ENCODE results near the gene SLC16A5.

SLC16A5 gene

DNA sequence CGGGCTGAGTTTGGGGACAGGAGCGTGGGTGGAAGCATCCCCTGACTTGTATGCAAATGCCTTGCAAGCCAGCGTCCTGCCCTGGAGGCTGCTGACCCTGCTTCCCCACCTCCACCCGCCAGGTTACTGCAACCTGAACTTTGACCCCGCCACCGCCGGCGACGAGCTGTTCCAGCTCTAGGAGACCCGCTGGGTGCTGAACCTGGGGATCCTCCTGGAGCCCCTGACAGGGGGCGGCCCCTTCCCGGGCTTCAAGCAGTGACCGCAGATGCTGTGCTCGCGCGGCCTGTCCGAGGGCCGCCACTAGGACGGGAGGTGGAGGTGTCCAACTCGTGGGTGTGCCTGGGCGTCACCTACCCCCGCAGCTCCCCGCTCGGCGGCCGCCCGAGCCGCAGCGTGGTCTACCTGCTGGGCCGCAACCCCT, 10.7 kb upstream of the SLC16A5 start:
- Histone ChIP-seq H3K9me3 (no peaks in the 10 kb centered on the region), H3K27me3 (no peaks in the 10 kb centered on the region), H3K4me3 (ENCODE audit: low read depth, low read length) (no peak overlapping the region), H3K4me1 (peaks cover 11% of the 10 kb centered on the region), H3K36me3 (no peaks in the 10 kb centered on the region)
- DNase-seq: no peak
- TF ChIP-seq, protein P1, sequence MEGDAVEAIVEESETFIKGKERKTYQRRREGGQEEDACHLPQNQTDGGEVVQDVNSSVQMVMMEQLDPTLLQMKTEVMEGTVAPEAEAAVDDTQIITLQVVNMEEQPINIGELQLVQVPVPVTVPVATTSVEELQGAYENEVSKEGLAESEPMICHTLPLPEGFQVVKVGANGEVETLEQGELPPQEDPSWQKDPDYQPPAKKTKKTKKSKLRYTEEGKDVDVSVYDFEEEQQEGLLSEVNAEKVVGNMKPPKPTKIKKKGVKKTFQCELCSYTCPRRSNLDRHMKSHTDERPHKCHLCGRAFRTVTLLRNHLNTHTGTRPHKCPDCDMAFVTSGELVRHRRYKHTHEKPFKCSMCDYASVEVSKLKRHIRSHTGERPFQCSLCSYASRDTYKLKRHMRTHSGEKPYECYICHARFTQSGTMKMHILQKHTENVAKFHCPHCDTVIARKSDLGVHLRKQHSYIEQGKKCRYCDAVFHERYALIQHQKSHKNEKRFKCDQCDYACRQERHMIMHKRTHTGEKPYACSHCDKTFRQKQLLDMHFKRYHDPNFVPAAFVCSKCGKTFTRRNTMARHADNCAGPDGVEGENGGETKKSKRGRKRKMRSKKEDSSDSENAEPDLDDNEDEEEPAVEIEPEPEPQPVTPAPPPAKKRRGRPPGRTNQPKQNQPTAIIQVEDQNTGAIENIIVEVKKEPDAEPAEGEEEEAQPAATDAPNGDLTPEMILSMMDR (IDR thresholded peaks at IDR 0.05; ENCODE audit: low read depth, low read length): no peak

DNA sequence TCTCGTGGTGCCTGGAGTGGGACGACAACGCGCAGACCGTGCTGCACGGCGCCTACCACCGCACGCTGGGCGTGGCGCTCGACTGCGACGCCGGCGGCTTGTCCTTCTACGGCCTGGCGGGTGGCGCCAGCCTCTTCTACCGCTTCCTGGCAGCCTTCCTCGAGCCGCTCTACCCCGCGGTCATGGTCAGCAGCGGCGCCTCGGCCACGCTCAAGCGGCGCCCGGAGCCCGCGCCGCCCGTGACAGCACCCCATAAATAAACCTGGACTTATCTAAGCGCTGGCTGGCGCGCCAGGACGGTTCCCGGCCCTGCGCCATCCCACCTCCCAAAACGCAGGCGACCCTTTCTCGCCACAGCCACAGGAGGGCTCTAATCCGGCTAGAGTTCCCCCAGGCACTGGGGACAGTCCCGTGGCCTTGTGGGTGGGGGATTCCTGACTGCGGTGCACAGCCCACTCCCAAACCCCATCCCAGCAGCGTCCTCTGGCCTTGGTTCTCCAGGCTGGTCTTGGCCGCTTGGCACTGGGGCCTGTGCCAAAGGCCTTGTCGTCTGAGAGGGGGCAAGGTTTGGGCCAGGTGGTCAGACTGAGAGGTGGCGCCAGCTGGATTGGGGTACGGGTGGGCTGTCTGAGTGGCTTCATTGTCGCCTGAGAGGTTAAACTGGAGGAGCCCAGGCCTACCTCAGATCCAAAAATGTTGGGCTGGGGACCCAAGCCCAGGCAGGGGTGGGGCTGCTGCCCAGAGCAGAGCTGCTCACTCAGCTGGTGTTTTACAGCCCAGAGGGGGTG, 10.1 kb upstream of the SLC16A5 start:
- Histone ChIP-seq H3K36me3 (no peaks in the 10 kb centered on the region), H3K9me3 (no peaks in the 10 kb centered on the region), H3K4me1 (peaks cover 11% of the 10 kb centered on the region), H3K27me3 (no peaks in the 10 kb centered on the region), H3K4me3 (ENCODE audit: low read depth, low read length) (no peak overlapping the region)
- TF ChIP-seq, protein P1 (IDR thresholded peaks at IDR 0.05; ENCODE audit: low read depth, low read length): no peak
- DNase-seq: no peak

DNA sequence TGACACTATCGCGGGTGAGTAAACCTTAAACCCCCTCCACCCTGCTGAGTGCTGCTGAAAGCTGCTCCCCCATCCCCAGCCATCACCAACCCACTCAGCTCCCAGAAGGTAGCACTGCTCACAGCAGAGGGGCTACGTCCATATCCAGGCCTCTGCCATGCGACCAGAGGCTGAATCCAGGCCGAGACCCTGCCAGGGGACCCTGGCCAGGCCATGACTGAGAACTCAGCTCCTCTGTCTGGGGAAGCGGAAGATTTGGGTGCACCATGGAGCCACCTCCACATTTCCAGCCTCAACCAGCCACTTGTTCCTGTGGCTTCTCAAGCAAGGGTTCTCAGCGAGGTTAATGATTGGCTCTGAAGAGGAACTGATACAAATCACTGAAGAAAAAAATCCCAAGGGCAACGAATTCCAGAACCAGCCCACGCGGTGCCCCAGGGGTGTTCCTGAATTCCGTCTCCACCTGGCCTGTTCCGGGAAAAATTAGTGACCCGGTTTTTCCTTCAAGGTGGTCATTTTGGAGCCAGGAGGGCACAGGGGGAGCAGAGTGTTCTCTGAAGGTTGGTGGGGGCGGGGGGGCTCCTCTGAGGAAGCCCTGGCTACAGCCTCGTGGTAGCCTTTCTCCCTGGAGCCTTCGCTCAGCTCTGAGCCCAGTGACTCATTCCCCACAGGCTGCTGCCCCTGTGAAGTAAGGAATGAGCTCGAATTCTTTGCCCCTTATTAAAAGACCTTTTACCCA, 9.3 kb upstream of the SLC16A5 start:
- Histone ChIP-seq H3K36me3 (no peaks in the 10 kb centered on the region), H3K4me3 (ENCODE audit: low read depth, low read length) (no peak overlapping the region), H3K9me3 (no peaks in the 10 kb centered on the region), H3K27me3 (no peaks in the 10 kb centered on the region), H3K4me1 (peaks cover 11% of the 10 kb centered on the region)
- TF ChIP-seq, protein P1 (IDR thresholded peaks at IDR 0.05; ENCODE audit: low read depth, low read length): no peak
- DNase-seq: no peak

DNA sequence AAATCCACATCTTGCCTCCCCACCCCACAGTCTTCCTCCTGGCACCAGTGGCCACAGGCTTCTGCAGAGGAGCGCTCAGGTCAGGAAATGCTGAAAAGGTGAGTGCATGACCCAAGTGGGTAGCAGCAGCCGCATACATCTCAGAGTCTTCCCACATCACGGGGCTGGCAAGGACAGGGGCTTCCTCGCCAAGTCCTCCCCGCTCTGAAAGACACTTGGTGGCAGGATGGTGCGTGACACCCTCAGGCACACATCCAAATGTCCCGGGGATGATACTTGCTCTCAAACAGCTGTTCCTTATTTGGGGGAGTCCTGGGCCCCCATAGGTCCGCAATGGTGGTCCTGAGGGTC, 8.8 kb upstream of the SLC16A5 start:
- H3K9me3 ChIP-seq: no peaks in the 10 kb centered on the region
- TF ChIP-seq, protein P1 (IDR thresholded peaks at IDR 0.05; ENCODE audit: low read depth, low read length): no peak
- H3K4me3 ChIP-seq (ENCODE audit: low read depth, low read length): no peak overlapping the region
- no peaks in the 10 kb centered on the region for H3K36me3 ChIP-seq
- no peaks in the 10 kb centered on the region for H3K27me3 ChIP-seq
- peaks cover 11% of the 10 kb centered on the region for H3K4me1 ChIP-seq
- no peak for DNase-seq

DNA sequence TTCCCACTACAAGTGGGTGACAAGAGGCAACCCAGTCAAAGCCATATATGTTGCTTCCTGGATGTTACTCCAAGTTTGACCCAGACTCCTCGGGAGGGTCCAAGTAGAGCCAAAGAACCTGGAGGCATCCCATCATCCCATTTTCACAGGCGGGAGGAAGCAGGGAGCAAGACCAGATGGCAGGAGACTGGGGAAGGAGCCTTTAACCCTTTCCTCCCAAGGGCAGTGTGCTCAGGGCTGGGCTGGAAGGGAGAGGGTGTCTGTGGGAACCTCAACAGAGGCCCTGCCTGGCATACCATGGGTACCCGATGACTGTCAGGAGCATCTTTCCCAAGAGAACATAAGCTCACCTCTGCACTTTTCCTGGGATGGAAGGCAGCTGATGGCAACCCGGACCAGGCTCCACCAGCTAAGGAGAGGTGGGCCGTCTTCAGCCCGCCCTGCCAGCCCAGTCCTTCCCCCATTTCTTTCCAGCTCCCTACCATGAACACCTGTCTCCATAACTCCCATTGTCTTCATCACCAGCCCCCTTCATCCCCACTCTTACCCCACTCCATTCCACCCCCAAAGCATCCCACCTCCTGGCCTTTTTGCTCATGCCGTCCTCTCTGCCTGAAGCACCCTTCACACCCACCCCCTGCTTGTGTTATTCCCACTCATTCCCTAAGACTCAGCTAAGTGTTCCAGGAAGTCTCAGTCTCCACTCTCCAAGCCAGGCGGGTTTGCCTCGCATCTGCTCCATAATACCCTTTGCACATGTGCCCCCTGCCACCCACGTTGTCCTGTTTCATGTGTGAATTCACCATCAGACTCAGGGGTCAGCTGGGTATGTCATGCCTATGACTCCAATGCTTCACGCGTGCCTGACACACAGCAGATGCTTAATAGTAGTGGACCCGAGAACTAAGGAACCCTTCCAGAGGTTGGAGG, 5.9 kb upstream of the SLC16A5 start:
- Histone ChIP-seq H3K4me1 (peaks cover 11% of the 10 kb centered on the region), H3K4me3 (ENCODE audit: low read depth, low read length) (no peak overlapping the region), H3K36me3 (no peaks in the 10 kb centered on the region), H3K9me3 (no peaks in the 10 kb centered on the region), H3K27me3 (no peaks in the 10 kb centered on the region)
- TF ChIP-seq, protein P1 (IDR thresholded peaks at IDR 0.05; ENCODE audit: low read depth, low read length): no peak
- no peak for DNase-seq
